Activated CD8-positive, alpha-beta memory T cell treated with anti-CD3 and anti-CD28 coated beads, Interleukin-2, amount 50 U/mL, for 24 hours (primary cell): ENCODE results near the gene POU6F2.
"Not testable (repeated sequence)": the region's sequence is repeated elsewhere in the genome, so short reads cannot be mapped to it uniquely, and the experiment has no call there.

ENCODE experiments used
- DNase-seq: peaks from one replicate; pipeline ENCODE4 v3.0.0-alpha.2; 2020; ENCODE audit errors: extremely low read depth

Gene POU6F2

GRCh38 chr7:39304178-39304577 is 326.5 kb downstream of the POU6F2 start:
- no peak for DNase-seq

GRCh38 chr7:39304668-39305405 is 327.1 kb downstream of the POU6F2 start:
- DNase-seq = no peak

GRCh38 chr7:39306016-39306570 is 328.4 kb downstream of the POU6F2 start:
- DNase-seq = no peak

GRCh38 chr7:39310699-39311098 is 333.0 kb downstream of the POU6F2 start:
- DNase-seq = no peak

- DNase-seq = no peak
These were observed 334.7 kb downstream of the POU6F2 start for GRCh38 chr7:39312254-39312989.

- no peak for DNase-seq
These were observed 335.7 kb downstream of the POU6F2 start for GRCh38 chr7:39313376-39313775.

GRCh38 chr7:39313974-39314373 is 336.3 kb downstream of the POU6F2 start:
- no peak for DNase-seq

GRCh38 chr7:39317107-39317506 is 339.4 kb downstream of the POU6F2 start:
- no peak for DNase-seq

GRCh38 chr7:39317896-39318295 is 340.2 kb downstream of the POU6F2 start:
- DNase-seq = no peak

- DNase-seq = no peak
These were observed 343.5 kb downstream of the POU6F2 start for GRCh38 chr7:39321245-39321644.

GRCh38 chr7:39321909-39322498 is 344.3 kb downstream of the POU6F2 start:
- DNase-seq = no peak

GRCh38 chr7:39324139-39324760 is 346.5 kb downstream of the POU6F2 start:
- no peak for DNase-seq

GRCh38 chr7:39331607-39332006 is 353.9 kb downstream of the POU6F2 start:
- not testable (repeated sequence) for DNase-seq

GRCh38 chr7:39332142-39332541 is 354.4 kb downstream of the POU6F2 start:
- DNase-seq = no peak

GRCh38 chr7:39333701-39334100 is 356.0 kb downstream of the POU6F2 start:
- DNase-seq = no peak

- no peak for DNase-seq
These were observed 358.7 kb downstream of the POU6F2 start for GRCh38 chr7:39336442-39336841.

- DNase-seq = no peak
These were observed 361.0 kb downstream of the POU6F2 start for GRCh38 chr7:39338716-39339115.

- DNase-seq = no peak
These were observed 361.9 kb downstream of the POU6F2 start for GRCh38 chr7:39339591-39339990.

GRCh38 chr7:39341083-39341482 is 363.4 kb downstream of the POU6F2 start:
- no peak for DNase-seq

- DNase-seq = no peak
These were observed 365.1 kb downstream of the POU6F2 start for GRCh38 chr7:39342763-39343162.

- no peak for DNase-seq
These were observed 371.9 kb downstream of the POU6F2 start for GRCh38 chr7:39349452-39350123.
